ACC112 (cell line): ENCODE results near the gene FBXL19.
A peak's percentile ranks its signal among the peaks of the same experiment; 100 is the strongest.

Source experiments
- H2AFZ ChIP-seq: fragments of 200-600 bp; sonication (generic); one replicate; pipeline ENCODE4 v1.6.0; 2017; ENCODE audit warnings: antibody characterized with exemption, low read length; ENCODE audit not compliant: unreplicated experiment
- H3K27ac ChIP-seq: fragments of 200-600 bp; sonication (generic); 2 replicates; pipeline ENCODE4 v1.5.1; 2014; ENCODE audit warnings: low read depth, mild to moderate bottlenecking, antibody characterized with exemption, low read length, moderate library complexity
- H3K27me3 ChIP-seq: fragments of 200-600 bp; sonication (generic); 2 replicates; pipeline ENCODE4 v1.6.1; 2014; ENCODE audit warnings: mild to moderate bottlenecking, antibody characterized with exemption, low read length, moderate library complexity, mixed read lengths; ENCODE audit not compliant: insufficient read depth
- H3K36me3 ChIP-seq: fragments of 200-600 bp; sonication (generic); 2 replicates; pipeline ENCODE4 v1.6.1; 2016; ENCODE audit warnings: mild to moderate bottlenecking, antibody characterized with exemption, low read length, moderate library complexity, mixed read lengths; ENCODE audit not compliant: insufficient read depth
- H3K4me1 ChIP-seq: fragments of 200-600 bp; sonication (generic); one replicate; pipeline ENCODE4 v1.6.1; 2016; ENCODE audit warnings: low read length, mixed read lengths; ENCODE audit not compliant: insufficient read depth, unreplicated experiment, control insufficient read depth
- H3K4me3 ChIP-seq: fragments of 200-600 bp; sonication (generic); 2 replicates; pipeline ENCODE4 v1.5.1; 2014; ENCODE audit warnings: mild to moderate bottlenecking, low read depth, low read length
- H3K79me2 ChIP-seq: fragments of 200-600 bp; sonication (generic); one replicate; pipeline ENCODE4 v1.6.0; 2016; ENCODE audit warnings: low read length; ENCODE audit not compliant: control insufficient read depth, unreplicated experiment, insufficient read depth

Gene FBXL19

GRCh38 chr16:30991052-30991451, 67.7 kb downstream of the FBXL19 start:
- peaks cover under 1% of the 10 kb centered on the region for H3K4me1 ChIP-seq

GRCh38 chr16:30992276-30992780, 69.0 kb downstream of the FBXL19 start:
- no peaks in the 10 kb centered on the region for H3K27me3 ChIP-seq
- H3K4me1 ChIP-seq = peaks cover 5% of the 10 kb centered on the region
- no peak overlapping the region for H3K4me3 ChIP-seq
- H3K36me3 ChIP-seq = no peaks in the 10 kb centered on the region
- no peaks in the 10 kb centered on the region for H3K79me2 ChIP-seq
- no peak overlapping the region for H3K27ac ChIP-seq
- no peak overlapping the region for H2AFZ ChIP-seq

More at GRCh38 chr16:30991052-30991451, 67.7 kb downstream of the FBXL19 start:
- H3K27ac ChIP-seq = no peak overlapping the region
- H3K36me3 ChIP-seq = no peaks in the 10 kb centered on the region
- no peaks in the 10 kb centered on the region for H3K79me2 ChIP-seq
- H2AFZ ChIP-seq = no peak overlapping the region
- H3K4me3 ChIP-seq = no peak overlapping the region
- H3K27me3 ChIP-seq = no peaks in the 10 kb centered on the region

- Histone ChIP-seq H3K27me3 (no peaks in the 10 kb centered on the region), H3K27ac (no peak overlapping the region), H2AFZ (no peak overlapping the region), H3K4me3 (no peak overlapping the region), H3K4me1 (peaks cover 13% of the 10 kb centered on the region), H3K79me2 (no peaks in the 10 kb centered on the region), H3K36me3 (no peaks in the 10 kb centered on the region)
These were observed 69.8 kb downstream of the FBXL19 start for GRCh38 chr16:30992931-30993816.

- Histone ChIP-seq H3K4me1 (peaks cover 22% of the 10 kb centered on the region), H3K36me3 (no peaks in the 10 kb centered on the region), H3K27me3 (no peaks in the 10 kb centered on the region), H3K79me2 (no peaks in the 10 kb centered on the region), H3K27ac (peak overlapping the region; percentile 80), H3K4me3 (peak overlapping the region; percentile 91), H2AFZ (peak overlapping the region; percentile 95)
These were observed 72.6 kb downstream of the FBXL19 start for GRCh38 chr16:30995927-30996323.

- Histone ChIP-seq H2AFZ (peak overlapping the region; percentile 95), H3K4me1 (peaks cover 22% of the 10 kb centered on the region), H3K79me2 (no peaks in the 10 kb centered on the region), H3K27ac (peak overlapping the region; percentile 80), H3K4me3 (peak overlapping the region; percentile 91), H3K27me3 (no peaks in the 10 kb centered on the region), H3K36me3 (no peaks in the 10 kb centered on the region)
These were observed 73.1 kb downstream of the FBXL19 start for GRCh38 chr16:30996324-30996984.

GRCh38 chr16:30996985-30997724, 73.8 kb downstream of the FBXL19 start:
- Histone ChIP-seq H3K27me3 (no peaks in the 10 kb centered on the region), H3K4me3 (peak overlapping the region; percentile 91), H3K79me2 (no peaks in the 10 kb centered on the region), H3K27ac (peak overlapping the region; percentile 81), H2AFZ (peak overlapping the region; percentile 95), H3K4me1 (peaks cover 22% of the 10 kb centered on the region), H3K36me3 (no peaks in the 10 kb centered on the region)

GRCh38 chr16:30997725-30998711, 74.6 kb downstream of the FBXL19 start:
- Histone ChIP-seq H3K4me3 (peak overlapping the region; percentile 91), H3K36me3 (no peaks in the 10 kb centered on the region), H2AFZ (peak overlapping the region; percentile 57), H3K27me3 (no peaks in the 10 kb centered on the region), H3K4me1 (peaks cover 22% of the 10 kb centered on the region), H3K79me2 (no peaks in the 10 kb centered on the region), H3K27ac (peak overlapping the region; percentile 81)
